CD8-positive, alpha-beta memory T cell (primary cell): ENCODE measurements around the gene NELL2. TPM values are rescaled to one million over a fixed set of nuclear protein-coding genes. Genes with fewer than 3 reads are reported as not detected.

Experiments used
- CTCF ChIA-PET: fragments of 350-600 bp; sonication (Branson Sonifier 250); formaldehyde crosslinking; loops from one replicate; lab custom pipeline; 2021; ENCODE audit warnings: antibody characterized with exemption; lab: Charles Lee
- POLR2A ChIA-PET: fragments of 350-600 bp; sonication (Branson Sonifier 250); formaldehyde crosslinking; loops from one replicate; lab custom pipeline; 2021; ENCODE audit warnings: antibody characterized with exemption; lab: Charles Lee
- DNase-seq, 5 donors: peaks; one replicate each; pipeline versions ENCODE4 v3.0.0 to v3.0.0-alpha.2; 2020 to 2022; ENCODE audit warnings: mixed read lengths in 1 of 5
- H3K27ac ChIP-seq: one replicate; pipeline ENCODE4 v1.7.0; 2013; ENCODE audit warnings: low read depth, mild to moderate bottlenecking, low read length, moderate library complexity
- H3K27me3 ChIP-seq: 2 replicates; pipeline ENCODE4 v1.7.0; 2013; ENCODE audit warnings: low read length, mild to moderate bottlenecking; ENCODE audit not compliant: insufficient read depth, poor library complexity, severe bottlenecking
- H3K36me3 ChIP-seq: 2 replicates; pipeline ENCODE4 v1.7.0; 2013; ENCODE audit warnings: mild to moderate bottlenecking, low read length, moderate library complexity; ENCODE audit not compliant: insufficient read depth
- H3K4me1 ChIP-seq: 2 replicates; pipeline ENCODE4 v1.7.0; 2013; ENCODE audit warnings: mild to moderate bottlenecking, low read length, moderate library complexity; ENCODE audit not compliant: insufficient read depth
- H3K4me3 ChIP-seq: 2 replicates; pipeline ENCODE4 v1.7.0; 2013; ENCODE audit warnings: mild to moderate bottlenecking, low read length
- H3K9me3 ChIP-seq: 2 replicates; pipeline ENCODE4 v1.7.0; 2013; ENCODE audit warnings: mild to moderate bottlenecking, low read length
- H3K27ac Mint-ChIP-seq, 8 donors: one replicate each; pipeline ENCODE4 v1.8.0; 2020 to 2021; ENCODE audit warnings: mixed read lengths in 8 of 8, mild to moderate bottlenecking in 6 of 8, inconsistent platforms in 3 of 8, moderate library complexity in 3 of 8
- H3K27me3 Mint-ChIP-seq, 2 donors: one replicate each; pipeline ENCODE4 v1.8.0; 2020 to 2021; ENCODE audit warnings: mixed read lengths in 2 of 2, mild to moderate bottlenecking in 1 of 2, moderate library complexity in 1 of 2
- H3K36me3 Mint-ChIP-seq, 3 donors: one replicate each; pipeline ENCODE4 v1.8.0; 2020 to 2021; ENCODE audit warnings: mixed read lengths in 3 of 3, inconsistent platforms in 1 of 3, mild to moderate bottlenecking in 1 of 3
- H3K4me1 Mint-ChIP-seq, 3 donors: one replicate each; pipeline ENCODE4 v1.8.0; 2020 to 2021; ENCODE audit warnings: mixed read lengths in 3 of 3, inconsistent platforms in 1 of 3, mild to moderate bottlenecking in 1 of 3
- H3K4me3 Mint-ChIP-seq, 7 donors: one replicate each; pipeline ENCODE4 v1.8.0; 2020 to 2021; ENCODE audit warnings: mixed read lengths in 7 of 7, mild to moderate bottlenecking in 6 of 7, moderate library complexity in 4 of 7, inconsistent platforms in 2 of 7
- H3K9me3 Mint-ChIP-seq, 5 donors: one replicate each; pipeline ENCODE4 v1.8.0; 2020 to 2022; ENCODE audit warnings: mixed read lengths in 5 of 5, mild to moderate bottlenecking in 3 of 5, moderate library complexity in 2 of 5, inconsistent platforms in 1 of 5
- polyA plus RNA-seq: library from polyadenylated mRNA; unstranded; fragments of 300-500 nt; fragmentation: Illumina TruSeq; gene quantifications from one replicate; pipeline ENCODE4 v1.2.3, GENCODE V29; 2021
- total RNA-seq, 2 experiments: library from RNA; stranded (reverse); gene quantifications; one replicate each; pipeline ENCODE4 v1.2.3, GENCODE V29; 2021

The NELL2 gene
- total and polyA plus RNA-seq, 3 experiments from 2014 or later: 60.2 to 203 (median 67.0) TPM

DNA sequence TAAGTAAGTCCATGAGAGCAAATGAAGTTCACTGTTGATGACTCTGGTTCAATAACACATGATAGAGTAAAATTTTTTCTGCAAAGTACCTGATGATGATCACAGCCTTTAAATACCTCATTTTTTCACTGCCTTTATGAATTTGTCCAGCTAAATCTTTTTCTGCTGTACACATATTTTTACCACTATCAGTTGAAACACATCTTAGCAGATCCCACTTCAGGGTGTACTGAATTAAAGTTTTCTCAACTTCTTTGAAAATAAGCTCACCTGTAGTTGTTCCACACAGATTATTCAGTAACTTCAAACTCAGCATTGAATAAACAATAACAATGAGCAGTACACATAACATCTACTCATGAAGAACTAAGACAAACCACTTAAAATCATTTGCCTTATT, 385.9 kb downstream of the NELL2 start:
- no peak overlapping the region for H3K4me3 ChIP-seq
- no peaks in the 10 kb centered on the region for H3K4me1 ChIP-seq
- no peaks in the 10 kb centered on the region for H3K36me3 Mint-ChIP-seq
- no peak for DNase-seq
- peaks cover 4 to 37% of the 10 kb centered on the region in 2 donors for H3K27me3 Mint-ChIP-seq
- no peak overlapping the region for H3K27ac Mint-ChIP-seq
- H3K36me3 ChIP-seq: no peaks in the 10 kb centered on the region
- H3K27ac ChIP-seq: no peak overlapping the region
- no peaks in the 10 kb centered on the region for H3K4me1 Mint-ChIP-seq
- ChIA-PET POLR2A (no interaction called here), CTCF (no interaction called here)
- H3K4me3 Mint-ChIP-seq: no peak overlapping the region
- H3K9me3 Mint-ChIP-seq: peaks cover 0 to 2% (median 0%) of the 10 kb centered on the region in 5 donors
- H3K27me3 ChIP-seq: no peaks in the 10 kb centered on the region
- H3K9me3 ChIP-seq: no peaks in the 10 kb centered on the region

DNA sequence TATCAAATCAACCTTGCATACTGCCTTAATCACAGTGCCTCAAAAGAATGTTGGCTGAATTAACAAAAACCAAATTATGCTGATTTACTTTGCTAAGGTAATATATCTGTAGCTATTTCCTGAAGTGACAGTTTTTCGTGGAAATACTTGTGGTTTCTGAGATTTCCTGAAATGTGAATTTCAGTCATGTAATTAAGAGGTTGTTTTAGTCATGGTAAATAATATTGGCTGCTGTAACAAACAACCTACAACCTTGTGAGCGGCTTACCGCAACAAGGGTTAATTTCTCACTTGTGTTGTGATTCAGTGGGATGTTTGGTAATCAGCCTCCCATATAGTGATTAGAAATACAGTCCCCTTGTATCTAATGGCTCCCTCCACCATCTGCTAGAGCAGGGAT, 387.9 kb downstream of the NELL2 start:
- Mint-ChIP-seq H3K4me1 (no peaks in the 10 kb centered on the region), H3K4me3 (no peak overlapping the region), H3K36me3 (no peaks in the 10 kb centered on the region), H3K27me3 (peaks cover 2 to 39% of the 10 kb centered on the region in 2 donors), H3K27ac (no peak overlapping the region), H3K9me3 (peaks cover 0 to 2% (median 0%) of the 10 kb centered on the region in 5 donors)
- Histone ChIP-seq H3K4me1 (no peaks in the 10 kb centered on the region), H3K27ac (no peak overlapping the region), H3K36me3 (no peaks in the 10 kb centered on the region), H3K4me3 (no peak overlapping the region), H3K9me3 (no peaks in the 10 kb centered on the region), H3K27me3 (no peaks in the 10 kb centered on the region)
- CTCF ChIA-PET: no interaction called here
- DNase-seq: no peak
- POLR2A ChIA-PET: no interaction called here

DNA sequence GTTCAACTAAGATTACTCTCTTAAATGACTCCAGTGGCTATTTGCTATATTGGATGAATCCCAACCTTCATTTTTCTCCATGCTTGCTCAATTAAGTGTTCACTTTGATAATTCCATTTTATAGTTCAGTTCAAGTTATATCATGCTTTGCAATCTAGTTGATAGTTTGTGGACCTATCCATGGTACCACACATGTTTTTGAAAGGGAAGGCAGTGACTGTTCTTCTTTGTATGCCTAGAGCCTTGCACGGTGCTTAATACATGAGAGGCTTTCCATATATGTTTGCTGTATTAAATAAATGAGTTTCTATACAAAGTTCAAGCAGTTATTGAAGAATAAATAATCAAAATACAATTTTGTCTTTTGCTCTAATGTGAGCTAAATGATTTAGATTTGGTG, 391.3 kb downstream of the NELL2 start:
- Mint-ChIP-seq H3K9me3 (peaks cover 0 to 2% (median 0%) of the 10 kb centered on the region in 5 donors), H3K27me3 (peaks cover 3 to 20% of the 10 kb centered on the region in 2 donors), H3K27ac (no peak overlapping the region), H3K4me1 (no peaks in the 10 kb centered on the region), H3K36me3 (no peaks in the 10 kb centered on the region), H3K4me3 (no peak overlapping the region)
- no peak overlapping the region for H3K4me3 ChIP-seq
- no peaks in the 10 kb centered on the region for H3K36me3 ChIP-seq
- H3K4me1 ChIP-seq: no peaks in the 10 kb centered on the region
- no peak for DNase-seq
- no peaks in the 10 kb centered on the region for H3K27me3 ChIP-seq
- no peaks in the 10 kb centered on the region for H3K9me3 ChIP-seq
- H3K27ac ChIP-seq: no peak overlapping the region
- ChIA-PET CTCF (no interaction called here), POLR2A (no interaction called here)

GRCh38 chr12:44477331-44477980, 398.7 kb downstream of the NELL2 start:
- Histone ChIP-seq H3K4me3 (no peak overlapping the region), H3K27ac (no peak overlapping the region), H3K36me3 (no peaks in the 10 kb centered on the region), H3K27me3 (no peaks in the 10 kb centered on the region), H3K4me1 (no peaks in the 10 kb centered on the region), H3K9me3 (peaks cover 9% of the 10 kb centered on the region)
- Mint-ChIP-seq H3K9me3 (peaks cover 23 to 39% (median 32%) of the 10 kb centered on the region in 5 donors), H3K4me3 (no peak overlapping the region), H3K27me3 (peaks cover 4 to 7% of the 10 kb centered on the region in 2 donors), H3K27ac (no peak overlapping the region), H3K36me3 (peaks cover 0 to 4% (median 0%) of the 10 kb centered on the region in 3 donors), H3K4me1 (no peaks in the 10 kb centered on the region)
- ChIA-PET CTCF (no interaction called here), POLR2A (no interaction called here)
- DNase-seq: no peak

GRCh38 chr12:44476683-44477082, 399.4 kb downstream of the NELL2 start:
- H3K4me3 ChIP-seq: no peak overlapping the region
- no peaks in the 10 kb centered on the region for H3K27me3 ChIP-seq
- ChIA-PET CTCF (no interaction called here), POLR2A (no interaction called here)
- Mint-ChIP-seq H3K4me3 (no peak overlapping the region), H3K4me1 (no peaks in the 10 kb centered on the region), H3K36me3 (peaks cover 0 to 4% (median 0%) of the 10 kb centered on the region in 3 donors), H3K9me3 (peaks cover 25 to 39% (median 32%) of the 10 kb centered on the region in 5 donors), H3K27ac (no peak overlapping the region), H3K27me3 (peaks cover 4 to 7% of the 10 kb centered on the region in 2 donors)
- peaks cover 9% of the 10 kb centered on the region for H3K9me3 ChIP-seq
- H3K27ac ChIP-seq: no peak overlapping the region
- H3K36me3 ChIP-seq: no peaks in the 10 kb centered on the region
- DNase-seq: no peak
- no peaks in the 10 kb centered on the region for H3K4me1 ChIP-seq

- POLR2A ChIA-PET: no interaction called here
- no peak overlapping the region for H3K4me3 ChIP-seq
- Mint-ChIP-seq H3K36me3 (no peaks in the 10 kb centered on the region), H3K4me1 (no peaks in the 10 kb centered on the region), H3K9me3 (peaks cover 0 to 7% (median 4%) of the 10 kb centered on the region in 5 donors), H3K27ac (no peak overlapping the region), H3K4me3 (no peak overlapping the region), H3K27me3 (no peaks in the 10 kb centered on the region)
- no peaks in the 10 kb centered on the region for H3K36me3 ChIP-seq
- CTCF ChIA-PET: no interaction called here
- H3K9me3 ChIP-seq: peaks cover 4% of the 10 kb centered on the region
- H3K27ac ChIP-seq: no peak overlapping the region
- H3K27me3 ChIP-seq: no peaks in the 10 kb centered on the region
- no peaks in the 10 kb centered on the region for H3K4me1 ChIP-seq
- no peak for DNase-seq
Measured at GRCh38 chr12:44465139-44465538, 411.0 kb downstream of the NELL2 start.

DNA sequence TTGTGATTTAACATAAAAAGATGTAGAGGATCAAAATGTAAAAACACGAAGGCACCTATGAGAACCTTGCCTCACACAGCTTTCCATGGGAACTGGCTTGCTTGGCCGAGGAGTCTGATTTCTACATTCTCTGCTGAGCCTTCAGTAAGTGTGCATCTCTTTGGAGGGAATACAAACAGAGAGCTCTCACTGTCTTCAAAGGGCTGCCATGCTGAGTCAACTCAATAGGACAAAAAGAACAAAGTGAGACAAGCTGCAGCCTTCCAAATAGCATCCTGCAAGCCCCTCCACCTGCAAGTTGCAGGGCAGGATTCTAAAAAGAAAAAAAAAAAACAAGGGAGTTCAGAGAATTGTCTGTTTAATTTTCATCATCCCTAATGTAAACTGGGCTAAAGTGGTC, 411.9 kb downstream of the NELL2 start:
- H3K36me3 ChIP-seq: no peaks in the 10 kb centered on the region
- H3K27me3 ChIP-seq: no peaks in the 10 kb centered on the region
- H3K4me3 ChIP-seq: no peak overlapping the region
- DNase-seq: no peak
- Mint-ChIP-seq H3K4me3 (no peak overlapping the region), H3K27me3 (no peaks in the 10 kb centered on the region), H3K9me3 (peaks cover 0 to 7% (median 4%) of the 10 kb centered on the region in 5 donors), H3K36me3 (no peaks in the 10 kb centered on the region), H3K4me1 (no peaks in the 10 kb centered on the region), H3K27ac (no peak overlapping the region)
- no peaks in the 10 kb centered on the region for H3K4me1 ChIP-seq
- CTCF ChIA-PET: interaction anchor here (1.1 kb wide), 1 partner anchor 467 kb away, joined by 4 read pairs; no protein-coding TSS in a partner anchor
- POLR2A ChIA-PET: no interaction called here
- no peak overlapping the region for H3K27ac ChIP-seq
- H3K9me3 ChIP-seq: peaks cover 4% of the 10 kb centered on the region

DNA sequence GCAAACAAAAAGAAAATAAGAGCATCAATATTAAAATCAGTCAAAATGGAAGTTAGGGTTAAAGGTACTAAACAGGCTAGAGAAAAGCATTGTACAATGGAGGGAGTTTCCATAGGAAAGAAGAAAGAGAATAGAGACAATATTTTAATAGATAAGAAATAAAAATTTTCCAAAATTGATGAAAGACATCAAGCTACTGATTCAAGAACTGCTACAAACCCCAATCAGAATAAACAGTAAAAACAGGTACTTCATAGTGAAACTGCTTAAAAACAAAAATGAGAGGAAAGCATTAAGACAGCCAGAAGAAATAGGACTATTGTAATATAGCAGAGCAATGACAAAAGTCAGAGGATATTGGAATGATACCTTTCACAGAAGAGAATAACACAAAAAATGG, 413.4 kb downstream of the NELL2 start:
- CTCF ChIA-PET: no interaction called here
- no peak for DNase-seq

More for the DNA sequence above, 413.4 kb downstream of the NELL2 start:
- H3K9me3 Mint-ChIP-seq: peaks cover 0 to 7% (median 4%) of the 10 kb centered on the region in 5 donors
- POLR2A ChIA-PET: no interaction called here
- no peaks in the 10 kb centered on the region for H3K36me3 Mint-ChIP-seq
- Histone ChIP-seq H3K4me1 (no peaks in the 10 kb centered on the region), H3K36me3 (no peaks in the 10 kb centered on the region), H3K9me3 (peaks cover 4% of the 10 kb centered on the region), H3K27ac (no peak overlapping the region), H3K4me3 (no peak overlapping the region), H3K27me3 (no peaks in the 10 kb centered on the region)
- H3K27ac Mint-ChIP-seq: no peak overlapping the region
- H3K27me3 Mint-ChIP-seq: no peaks in the 10 kb centered on the region
- H3K4me3 Mint-ChIP-seq: no peak overlapping the region
- no peaks in the 10 kb centered on the region for H3K4me1 Mint-ChIP-seq
